GM18867 (cell line): ENCODE data around the gene CBFA2T3.

Source experiments
- ATAC-seq: cut with Tn5 transposase; IDR thresholded peaks from one replicate; pipeline ENCODE4 v1.9.1; 2021; ENCODE audit warnings: mild to moderate bottlenecking, moderate library complexity; ENCODE audit not compliant: unreplicated experiment

The CBFA2T3 gene

DNA sequence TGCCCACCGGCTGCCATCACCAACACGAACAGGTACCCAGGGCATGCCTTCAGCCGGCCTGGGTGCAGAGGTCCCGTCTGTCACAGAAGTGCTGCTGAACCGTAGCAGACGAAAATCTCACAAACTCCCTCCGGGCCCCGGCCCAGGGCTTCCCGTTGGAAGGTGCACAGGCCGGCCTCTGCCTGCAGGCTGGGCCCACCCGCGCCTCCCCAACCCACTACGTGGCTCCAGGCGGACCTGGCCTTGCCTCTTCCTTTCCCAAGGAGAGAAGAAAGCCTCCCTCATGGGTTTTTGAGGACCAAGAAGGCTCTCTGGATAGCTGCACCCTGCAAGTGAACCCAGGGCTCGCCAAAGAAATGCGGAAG lies 65.1 kb downstream of the CBFA2T3 start:
- ATAC-seq: no peak

DNA sequence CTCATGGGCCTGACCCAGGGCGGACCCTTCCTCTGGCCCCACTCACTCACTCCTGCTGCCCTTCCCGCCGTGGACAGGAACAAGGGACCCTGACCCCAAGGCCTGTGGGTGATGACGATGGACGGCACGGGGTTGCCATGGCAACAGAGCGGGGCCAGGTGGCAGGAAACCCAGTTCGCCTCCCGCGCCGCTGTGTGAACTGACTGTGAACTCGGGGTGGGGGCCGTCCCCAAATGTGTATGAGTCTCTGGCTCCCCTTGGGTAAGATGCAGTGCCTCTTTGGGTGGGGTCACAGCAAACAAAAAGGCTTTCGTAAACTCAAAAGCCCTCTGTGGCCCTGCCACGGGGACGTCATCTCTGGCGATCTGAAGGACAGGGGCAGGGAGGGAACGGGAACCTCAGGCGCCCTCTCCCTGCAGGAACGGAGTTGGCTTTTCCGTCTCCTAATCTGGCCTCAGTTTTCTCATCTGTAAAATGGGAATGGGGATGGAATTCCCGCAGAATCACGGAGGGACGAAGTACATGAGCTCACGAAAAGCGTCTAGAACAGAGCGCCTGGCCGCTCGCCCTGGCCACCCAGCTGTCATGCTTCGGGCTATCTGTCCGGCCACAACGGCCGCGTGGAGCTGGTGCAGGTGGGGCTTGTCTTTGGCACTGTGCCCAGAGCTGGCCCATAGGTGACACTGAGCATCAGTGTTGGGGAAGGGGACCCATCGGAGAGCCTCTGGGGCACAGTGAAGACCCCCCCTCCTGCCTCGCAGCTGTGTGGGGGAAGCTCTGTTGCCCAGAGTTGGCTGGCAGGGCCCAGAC lies 65.7 kb downstream of the CBFA2T3 start:
- ATAC-seq: no peak

DNA sequence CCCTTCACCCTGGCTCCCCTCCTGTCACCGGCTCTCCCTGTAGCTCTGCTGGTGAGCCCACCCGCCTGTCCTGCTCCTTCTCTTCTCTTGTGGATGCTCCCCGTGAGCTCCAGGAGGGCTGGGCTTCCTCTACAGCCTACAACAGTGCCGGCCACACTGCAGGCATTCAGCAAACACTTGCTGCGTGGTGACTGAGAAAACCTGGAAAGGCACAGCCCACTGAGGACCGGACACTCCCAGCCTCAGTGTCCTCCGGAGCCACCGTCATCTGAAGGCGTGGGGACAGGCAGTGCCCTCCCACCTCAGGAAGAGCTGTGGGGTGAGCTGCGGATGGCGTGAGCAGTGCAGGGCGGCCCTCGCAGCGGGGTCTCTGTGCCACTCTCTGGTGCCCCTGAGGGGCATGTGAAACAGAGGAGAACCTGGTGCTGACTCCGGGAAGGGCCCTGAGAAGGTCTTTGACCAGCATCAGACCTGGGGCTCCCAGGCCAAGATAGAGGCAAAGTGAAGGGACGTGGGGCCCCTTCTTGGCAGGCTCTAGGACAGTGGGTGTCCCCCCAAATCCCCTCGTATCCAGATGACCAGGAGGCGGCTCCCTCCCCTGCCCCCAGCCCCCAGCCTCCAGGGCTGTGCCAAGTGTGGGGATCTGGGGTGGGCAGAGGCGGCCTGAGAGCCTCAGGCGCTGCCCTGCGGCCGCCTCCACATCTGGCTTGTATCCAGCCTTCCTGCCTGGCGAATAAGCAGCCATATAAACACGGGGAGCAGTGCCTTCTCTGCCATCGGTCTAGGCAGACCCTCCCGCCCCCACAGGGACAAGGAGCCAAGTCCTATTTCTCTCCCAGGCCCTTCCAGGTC lies 66.5 kb downstream of the CBFA2T3 start:
- ATAC-seq: no peak

DNA sequence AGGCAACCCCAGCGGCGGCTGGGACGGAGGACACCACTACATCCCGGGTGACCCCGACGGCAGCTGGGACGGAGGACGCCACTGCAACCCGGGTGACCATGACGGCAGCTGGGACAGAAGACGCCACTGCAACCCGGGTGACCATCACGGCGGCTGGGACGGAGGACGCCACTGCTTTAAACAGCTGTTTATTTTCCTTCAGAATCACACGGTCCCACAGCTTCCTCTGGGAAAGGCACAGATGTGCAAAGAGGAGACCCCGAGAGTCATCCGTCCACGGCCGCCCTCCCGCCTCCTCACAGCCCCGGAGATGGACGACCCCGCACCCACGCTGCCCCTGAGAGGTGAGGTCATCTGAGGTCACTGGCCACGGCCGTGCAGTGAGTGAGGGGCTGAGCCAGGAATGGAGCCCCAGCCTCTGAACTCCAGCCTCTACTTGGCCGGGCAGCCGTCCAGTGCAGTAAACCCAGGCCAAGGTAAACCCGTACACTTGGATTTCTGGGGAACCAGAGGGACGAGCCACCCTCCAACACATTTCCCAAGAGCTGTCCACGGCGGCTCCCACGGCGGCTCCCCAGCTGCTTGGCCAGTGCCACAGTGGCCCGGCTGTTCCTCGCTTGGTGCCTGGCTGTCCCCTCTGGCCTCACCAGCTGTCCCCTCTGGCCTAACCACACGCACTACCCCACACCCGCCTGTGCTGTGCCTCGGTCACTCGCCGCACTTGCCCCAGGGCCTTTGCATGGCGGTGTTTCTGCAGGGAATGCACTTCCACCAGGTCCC lies 67.4 kb downstream of the CBFA2T3 start:
- no peak for ATAC-seq

DNA sequence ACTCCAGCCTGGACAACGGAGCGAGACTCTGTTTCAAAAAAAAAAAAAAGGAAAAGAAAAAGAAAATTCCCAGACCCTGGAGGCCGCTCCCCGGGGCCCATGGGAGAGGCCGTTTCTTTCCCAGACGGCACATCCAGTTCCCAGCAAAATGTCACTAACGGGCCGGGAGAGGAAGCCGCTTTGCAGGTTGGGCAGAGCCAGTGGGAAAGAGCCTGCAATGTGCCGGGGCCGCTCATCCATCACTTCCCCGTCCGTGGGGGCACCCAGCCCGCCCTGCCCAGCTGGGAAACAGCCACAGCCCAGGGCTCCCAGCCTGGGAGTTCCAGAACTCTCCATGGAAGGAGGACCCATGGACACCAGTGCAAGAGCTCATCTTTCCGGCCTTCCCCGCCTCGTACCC lies 68.7 kb downstream of the CBFA2T3 start:
- ATAC-seq: no peak

DNA sequence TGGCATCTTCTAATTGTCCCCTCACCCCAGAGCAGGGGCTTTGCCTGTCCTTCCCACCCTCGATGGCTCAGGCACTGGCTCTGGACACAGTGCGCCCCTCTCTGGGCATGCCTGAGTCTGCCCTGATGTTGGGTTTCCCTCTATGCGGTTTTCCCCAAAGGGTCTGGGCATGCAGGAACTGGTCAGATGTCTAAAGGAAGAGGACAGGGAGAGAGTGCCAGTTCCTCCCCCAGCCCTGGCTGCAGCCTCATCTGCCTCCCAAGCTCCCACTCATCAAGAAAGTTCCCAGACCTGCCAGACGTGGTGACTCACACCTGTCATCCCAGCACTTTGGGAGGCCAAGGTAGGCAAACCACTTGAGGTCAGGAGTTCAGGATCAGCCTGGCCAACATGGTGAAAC lies 69.2 kb downstream of the CBFA2T3 start:
- ATAC-seq: no peak

DNA sequence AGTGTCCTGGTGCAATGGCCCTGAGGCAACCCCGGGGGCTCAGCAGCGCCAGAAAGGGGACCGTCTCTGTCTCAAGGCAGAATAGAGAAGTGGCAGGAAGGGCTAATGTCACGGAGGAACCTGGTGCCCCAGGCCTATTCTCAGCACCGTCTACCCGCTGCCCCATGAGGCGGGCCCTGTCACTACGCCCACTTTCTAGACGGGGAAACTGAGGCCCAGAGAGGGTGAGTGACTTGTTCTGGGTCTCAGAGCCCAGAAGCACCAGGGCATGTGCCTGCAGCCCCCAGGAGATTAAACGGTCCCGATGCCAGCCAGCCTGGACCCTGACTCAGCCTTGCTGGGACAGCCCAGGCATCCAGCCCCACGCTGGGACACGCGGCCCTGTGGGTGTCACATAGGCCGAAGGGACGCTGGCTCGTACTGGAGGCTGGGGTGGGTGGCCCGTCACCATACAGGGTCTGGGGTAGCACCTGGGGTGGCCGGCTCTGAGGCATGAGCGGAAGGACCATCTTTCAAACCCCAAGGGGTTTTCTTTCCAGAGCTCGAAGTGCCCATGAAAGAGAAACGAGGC lies 70.4 kb downstream of the CBFA2T3 start:
- ATAC-seq: no peak

DNA sequence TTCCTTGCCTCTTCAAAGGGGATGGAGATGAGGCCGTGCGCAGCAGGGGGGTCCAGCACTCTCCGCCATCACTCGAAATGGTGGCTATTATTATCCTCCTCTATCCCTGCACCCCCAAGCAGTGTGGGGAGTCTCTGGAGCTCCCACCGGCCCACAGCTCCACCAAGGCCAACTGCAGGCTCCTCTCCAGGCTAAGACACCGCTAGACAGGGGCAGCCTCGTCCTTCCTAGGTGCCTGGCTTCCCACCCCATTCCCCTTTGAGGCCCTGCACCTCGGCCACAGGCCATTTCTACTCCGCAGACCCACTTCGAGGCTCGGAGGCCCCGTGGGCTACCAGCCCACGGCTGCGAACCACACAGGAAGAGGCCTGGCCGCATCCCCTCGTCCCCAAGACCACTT lies 71.0 kb downstream of the CBFA2T3 start:
- no peak for ATAC-seq

DNA sequence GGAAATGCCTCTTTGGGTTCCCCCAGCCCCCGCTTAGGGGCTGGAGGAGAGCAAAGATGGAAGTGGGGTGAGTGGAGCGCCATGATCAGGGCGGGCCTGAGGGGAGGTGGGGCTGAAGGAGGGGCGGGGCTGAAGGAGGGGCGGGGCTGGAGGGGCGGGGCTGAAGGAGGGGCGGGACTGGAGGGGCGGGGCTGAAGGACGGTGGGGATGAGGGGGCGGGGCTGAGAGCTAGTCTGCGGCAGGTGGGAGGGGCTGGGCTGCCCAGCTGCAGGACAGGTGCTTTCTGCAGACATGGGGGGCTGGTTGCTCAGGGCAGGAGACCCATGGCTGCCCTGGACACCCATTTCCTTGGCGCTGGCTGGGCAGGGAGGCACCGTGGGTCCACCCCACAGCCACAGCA lies 71.4 kb downstream of the CBFA2T3 start:
- ATAC-seq: no peak

DNA sequence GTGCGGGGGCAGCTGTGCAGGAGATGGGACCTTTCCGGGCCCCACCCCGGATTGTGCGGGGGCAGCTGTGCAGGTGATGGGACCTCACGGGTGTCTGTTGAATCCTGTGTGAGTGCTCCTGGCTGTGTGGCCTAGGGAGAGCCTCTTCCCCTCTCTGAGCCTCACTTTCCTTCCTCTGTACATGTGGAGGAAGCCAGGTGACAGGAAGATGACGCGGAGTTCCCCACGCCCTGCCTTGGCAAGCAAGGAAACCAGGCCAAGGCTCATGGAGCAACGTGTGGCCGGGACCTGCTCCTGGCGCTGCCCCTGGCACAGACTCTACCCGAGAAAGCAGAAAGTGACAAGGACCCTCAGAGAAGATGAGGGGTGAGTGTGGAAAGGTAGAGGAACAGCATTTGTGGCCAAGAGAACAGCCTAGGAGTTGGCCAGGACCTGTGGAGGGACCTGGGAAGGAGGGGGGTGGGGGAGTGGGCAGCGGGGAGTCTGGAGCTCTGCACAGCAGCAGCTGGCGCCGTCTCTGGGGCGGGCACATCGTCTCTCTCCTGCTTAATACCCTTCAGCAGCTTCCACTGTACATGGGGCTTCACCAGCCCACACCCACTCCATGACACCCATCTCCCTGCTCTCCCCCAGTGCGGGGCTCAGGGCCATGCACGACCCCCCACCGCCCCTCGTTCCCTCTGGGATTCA lies 72.2 kb downstream of the CBFA2T3 start:
- ATAC-seq: no peak

DNA sequence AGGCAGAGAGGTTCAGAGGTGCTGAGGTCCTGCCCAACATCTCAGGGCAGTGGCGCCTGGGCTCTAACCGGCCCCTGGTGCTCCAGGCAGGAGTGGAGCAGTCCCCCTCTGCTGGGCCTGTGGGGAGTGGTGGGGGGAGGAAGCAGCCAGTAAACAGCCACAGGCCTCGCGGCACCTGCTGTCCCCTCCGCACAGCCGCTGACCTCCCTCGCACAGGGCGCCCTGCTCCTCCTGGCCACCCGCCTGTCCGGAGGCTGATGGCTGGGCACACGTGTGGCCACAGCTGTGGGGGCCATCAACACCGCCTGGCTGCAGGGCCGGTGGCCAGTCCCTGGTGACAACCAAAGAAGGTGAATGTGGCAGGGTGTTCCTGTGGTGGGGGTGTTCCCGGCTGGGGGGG lies 73.7 kb downstream of the CBFA2T3 start:
- ATAC-seq: no peak

DNA sequence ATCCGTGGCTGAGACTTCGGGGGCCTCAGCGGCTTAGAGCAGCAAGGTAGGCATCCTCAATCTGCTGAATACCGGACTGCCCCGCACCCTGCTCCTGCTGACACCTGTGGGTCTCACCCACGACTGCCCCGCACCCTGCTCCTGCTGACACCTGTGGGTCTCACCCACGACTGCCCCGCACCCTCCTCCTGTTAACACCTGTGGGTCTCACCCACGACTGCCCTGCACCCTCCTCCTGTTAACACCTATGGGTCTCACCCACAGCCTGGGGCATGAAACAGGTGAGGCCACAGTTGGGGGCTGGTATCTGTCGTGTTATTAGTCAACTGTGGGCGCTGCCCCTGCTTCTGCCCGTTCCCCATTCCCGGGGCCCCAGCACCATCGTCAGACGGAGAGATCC lies 74.3 kb downstream of the CBFA2T3 start:
- ATAC-seq: no peak

DNA sequence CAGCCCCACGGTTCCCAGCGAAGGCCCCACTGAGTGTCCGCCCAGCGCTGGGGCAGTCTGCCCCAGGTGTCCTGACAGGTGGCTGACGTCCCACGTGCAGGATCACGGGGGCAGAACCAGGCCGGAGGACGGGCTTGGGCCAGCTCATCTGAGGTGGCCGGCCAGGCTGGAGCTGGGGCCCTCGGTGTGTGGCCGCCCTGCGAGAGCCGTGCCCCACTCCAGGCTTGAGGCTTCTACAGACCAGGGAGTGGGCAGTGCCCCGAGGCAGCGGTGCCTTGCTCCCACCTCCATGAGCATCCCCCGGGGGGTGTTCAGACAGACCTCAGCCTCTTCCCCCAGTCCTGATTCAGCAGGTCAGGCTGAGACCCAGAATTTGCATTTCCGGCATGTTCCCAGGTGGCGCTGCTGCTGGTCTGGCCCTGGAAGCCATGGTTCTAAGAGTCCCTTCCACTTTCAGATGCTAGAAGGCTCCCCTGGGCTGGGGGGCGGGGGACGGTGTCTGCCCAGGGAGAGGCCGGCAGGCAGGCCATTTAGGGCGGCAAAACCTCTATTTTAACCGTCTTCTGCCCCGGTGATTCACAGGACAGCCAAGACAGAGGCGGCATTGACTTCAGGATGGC lies 75.2 kb downstream of the CBFA2T3 start:
- no peak for ATAC-seq

DNA sequence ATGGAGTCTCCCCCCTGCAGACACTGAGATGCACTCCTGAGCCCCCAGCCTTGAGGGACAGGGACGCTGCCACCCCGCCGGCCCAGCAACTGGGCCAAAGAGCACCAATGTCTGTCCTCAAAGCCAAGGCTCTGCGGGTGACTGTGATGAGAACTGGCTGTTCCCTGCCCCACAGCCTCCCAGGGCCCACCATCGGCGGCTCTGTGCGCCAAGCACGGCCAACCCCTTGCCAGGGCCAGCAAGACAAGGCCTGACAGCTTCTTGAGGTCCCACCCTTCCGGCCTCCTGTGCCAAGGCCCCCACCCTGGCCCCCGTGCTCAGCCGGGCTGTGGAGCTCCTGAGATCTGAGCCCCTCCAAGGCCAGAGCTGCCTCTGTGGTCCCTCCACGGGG lies 76.3 kb downstream of the CBFA2T3 start:
- ATAC-seq: no peak

DNA sequence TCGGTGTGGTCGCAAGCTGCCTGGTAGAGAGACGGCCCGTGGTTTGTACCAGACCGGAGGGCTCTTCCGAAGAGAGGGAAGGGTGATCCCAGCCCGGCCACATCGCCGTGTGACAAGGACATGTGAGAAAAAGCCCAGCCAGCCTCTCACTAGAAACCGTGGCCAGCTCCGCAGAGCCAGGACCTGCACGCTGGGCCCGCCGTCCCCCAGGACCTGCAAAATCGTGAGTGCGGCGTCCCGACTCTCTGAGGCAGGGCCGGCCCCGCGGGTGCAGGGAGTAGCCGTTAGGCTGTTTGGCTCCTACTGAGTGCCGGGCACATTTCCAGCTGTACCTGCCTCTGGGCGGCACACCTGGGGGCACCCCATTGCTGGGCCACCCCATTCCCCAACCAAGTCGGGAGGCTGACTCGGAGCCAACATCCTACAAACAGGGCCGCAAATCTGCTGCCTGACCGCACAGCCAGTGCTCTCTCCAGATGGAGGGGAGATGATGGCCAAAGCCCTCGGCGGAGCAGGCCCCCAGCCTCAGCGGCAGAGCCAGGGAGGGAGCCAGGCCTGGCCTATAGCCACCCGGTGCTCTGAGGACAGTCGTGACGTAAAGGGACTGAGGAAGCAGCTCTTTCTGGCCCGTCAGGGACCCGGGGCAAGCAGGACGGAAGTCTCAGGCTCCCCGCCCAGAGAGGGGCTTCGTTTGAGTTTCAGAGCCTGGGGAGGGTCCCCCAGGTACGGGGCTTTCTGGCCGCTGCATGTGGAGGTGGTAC lies 76.9 kb downstream of the CBFA2T3 start:
- ATAC-seq: no peak

DNA sequence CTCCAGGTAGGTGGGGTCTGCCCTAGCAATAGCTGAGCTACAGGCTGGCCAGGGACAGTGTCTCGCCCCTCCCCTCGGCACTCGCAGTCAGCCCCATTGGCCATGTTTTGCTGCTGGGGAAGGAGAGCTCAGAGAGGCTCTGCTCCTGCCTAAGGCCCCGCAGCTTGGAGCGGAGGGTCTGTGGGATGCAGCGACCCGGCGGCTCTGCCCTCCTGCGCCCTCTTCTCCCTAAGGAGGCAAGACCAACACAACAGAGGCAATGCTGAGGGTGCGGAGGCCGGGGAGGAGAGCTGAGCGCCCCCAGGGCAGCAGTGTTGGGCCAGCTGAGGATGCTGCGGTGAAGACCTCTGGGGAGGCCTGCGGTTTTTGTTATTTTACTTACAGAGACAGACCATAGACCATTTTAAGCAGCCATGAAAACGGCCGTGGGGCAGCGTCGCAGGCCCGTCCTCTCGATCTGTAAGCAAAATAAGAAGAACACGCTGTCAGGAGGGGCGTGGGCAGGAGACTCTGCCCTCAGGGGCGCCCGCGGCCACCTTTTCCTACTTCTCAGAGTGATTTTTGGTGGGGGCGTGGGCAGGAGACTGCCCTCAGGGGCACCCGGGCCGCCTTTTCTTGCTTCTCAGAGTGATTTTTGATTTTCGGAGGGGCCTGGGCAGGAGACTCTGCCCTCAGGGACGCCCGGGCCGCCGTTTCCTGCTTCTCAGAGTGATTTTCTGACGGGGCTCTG lies 79.1 kb downstream of the CBFA2T3 start:
- no peak for ATAC-seq

DNA sequence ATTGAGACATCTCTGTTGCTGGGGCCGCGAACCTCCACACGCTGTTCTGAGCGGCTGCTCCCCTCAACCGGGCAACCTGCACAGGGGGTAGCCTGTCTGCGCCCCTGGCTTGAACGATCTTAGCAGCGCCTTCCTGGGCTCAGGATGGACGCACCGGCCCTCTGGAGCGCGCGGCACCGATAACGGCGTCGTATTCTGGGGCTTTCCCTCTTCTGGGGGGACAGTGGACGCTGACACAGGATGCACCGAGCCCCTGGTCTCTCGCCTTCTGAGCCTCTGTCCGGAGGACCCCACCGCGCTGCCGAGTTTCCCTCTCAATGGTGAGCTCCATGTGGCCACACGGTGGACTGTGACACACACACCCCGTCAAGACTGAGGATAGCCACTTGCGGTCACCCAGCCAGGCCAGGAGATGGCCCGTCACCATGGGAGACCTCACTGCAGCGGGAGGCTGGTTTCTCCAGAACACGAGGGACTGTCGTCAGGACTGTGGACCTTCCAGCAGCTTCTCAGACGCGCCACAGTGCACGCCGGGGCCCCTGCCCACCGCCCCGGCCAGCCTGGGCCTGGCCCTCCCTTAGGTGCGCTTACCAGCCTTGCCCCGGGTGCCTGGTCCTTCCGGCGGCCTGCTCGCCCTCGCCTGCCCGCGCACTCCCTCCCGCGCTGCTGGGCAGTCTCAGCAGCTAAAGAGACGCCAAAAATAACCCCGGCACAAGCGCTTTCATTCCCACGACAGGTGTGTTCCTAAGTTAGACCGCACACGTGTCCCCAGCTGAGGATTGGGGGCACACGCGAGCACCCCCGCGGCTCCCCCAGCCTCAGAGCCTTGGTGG lies 80.6 kb downstream of the CBFA2T3 start:
- no peak for ATAC-seq

DNA sequence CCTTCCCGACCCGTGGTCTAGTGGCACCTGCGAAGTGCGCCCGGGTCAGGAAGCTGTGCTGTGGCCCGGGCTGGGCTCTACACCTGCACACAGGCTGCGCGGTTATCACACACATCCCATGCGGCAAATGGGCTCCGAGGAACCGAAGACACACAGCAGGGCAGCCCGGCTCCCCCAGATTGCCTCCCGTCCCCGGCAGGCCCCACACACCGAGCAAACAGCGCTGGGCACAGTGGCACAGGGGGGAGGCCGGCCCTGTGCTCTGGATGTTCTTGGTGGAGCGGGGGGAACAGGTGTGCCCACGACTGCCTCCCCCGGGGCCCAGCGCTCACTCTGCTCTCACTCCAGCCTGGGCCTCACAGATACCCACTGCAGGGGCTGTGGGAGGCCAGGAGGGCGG lies 81.7 kb downstream of the CBFA2T3 start:
- no peak for ATAC-seq
